NCI-H1930 (cell line): ENCODE data around the gene GSTM2.
"Not testable (repeated sequence)": the region's sequence is repeated elsewhere in the genome, so short reads cannot be mapped to it uniquely, and the experiment has no call there.

Source experiments
- DNase-seq, 2 experiments: peaks; one replicate each; lab custom pipeline; 2025; lab: John Stamatoyannopoulos, UW

GSTM2 gene

GRCh38 chr1:109677459-109677858, 9.6 kb downstream of the GSTM2 start:
- DNase-seq = no peak

DNA sequence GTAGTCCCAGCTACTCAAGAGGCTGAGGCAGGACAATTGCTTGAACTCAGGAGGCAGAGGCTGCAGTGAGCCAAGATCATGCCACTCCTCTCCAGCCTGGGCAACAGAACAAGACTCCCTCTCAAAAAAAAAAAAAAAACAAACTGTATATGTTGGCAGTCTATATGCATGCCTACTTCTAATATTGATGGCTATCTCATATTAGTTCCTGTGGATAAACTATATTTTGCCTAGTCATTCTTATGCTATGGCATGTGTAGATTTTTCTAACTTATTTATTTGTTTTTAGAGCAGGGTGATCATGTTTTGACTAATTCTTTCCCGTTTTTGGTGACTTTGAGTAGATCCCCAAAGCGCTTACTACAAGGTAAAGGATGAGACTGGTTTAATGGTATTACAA, 10.8 kb downstream of the GSTM2 start:
- DNase-seq = not testable (repeated sequence)

DNA sequence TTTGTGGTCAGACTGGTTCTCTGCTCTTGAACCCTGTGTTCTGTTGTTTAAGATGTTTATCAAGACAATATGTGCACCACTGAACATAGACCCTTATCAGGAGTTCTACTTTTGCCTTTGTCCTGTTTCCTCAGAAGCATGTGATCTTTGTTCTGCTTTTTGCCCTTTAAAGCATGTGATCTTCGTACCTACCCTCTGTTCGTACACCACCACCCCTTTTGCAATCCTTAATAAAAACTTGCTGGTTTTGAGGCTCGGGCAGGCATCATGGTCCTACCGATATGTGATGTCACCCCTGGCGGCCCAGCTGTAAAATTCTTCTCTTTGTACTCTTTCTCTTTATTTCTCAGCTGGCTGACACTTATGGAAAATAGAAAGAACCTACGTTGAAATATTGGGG, 16.9 kb downstream of the GSTM2 start:
- DNase-seq = not testable (repeated sequence)

DNA sequence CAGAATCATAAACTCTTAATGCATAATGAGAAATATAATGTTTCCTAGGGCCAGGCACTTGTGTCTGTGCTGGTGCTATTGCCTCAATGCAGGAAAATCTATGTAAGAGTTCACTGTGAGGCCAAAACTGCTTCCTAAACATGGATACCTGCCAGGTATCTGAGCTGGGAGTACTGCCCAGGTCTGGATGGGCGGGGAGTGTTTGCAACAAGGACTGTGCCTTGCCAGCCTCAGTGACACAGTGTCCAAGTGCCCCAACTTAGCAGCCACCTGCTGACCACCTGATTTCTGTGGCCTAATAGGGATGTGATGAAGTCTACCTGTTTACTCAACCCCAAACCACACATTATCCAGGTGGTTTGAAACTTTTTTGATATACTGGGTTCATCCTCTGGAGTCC, 17.5 kb downstream of the GSTM2 start:
- not testable (repeated sequence) for DNase-seq

- not testable (repeated sequence) for DNase-seq
Observed at GRCh38 chr1:109685890-109686289, 18.0 kb downstream of the GSTM2 start.

GRCh38 chr1:109687109-109687508, 19.3 kb downstream of the GSTM2 start:
- DNase-seq = not testable (repeated sequence)

DNA sequence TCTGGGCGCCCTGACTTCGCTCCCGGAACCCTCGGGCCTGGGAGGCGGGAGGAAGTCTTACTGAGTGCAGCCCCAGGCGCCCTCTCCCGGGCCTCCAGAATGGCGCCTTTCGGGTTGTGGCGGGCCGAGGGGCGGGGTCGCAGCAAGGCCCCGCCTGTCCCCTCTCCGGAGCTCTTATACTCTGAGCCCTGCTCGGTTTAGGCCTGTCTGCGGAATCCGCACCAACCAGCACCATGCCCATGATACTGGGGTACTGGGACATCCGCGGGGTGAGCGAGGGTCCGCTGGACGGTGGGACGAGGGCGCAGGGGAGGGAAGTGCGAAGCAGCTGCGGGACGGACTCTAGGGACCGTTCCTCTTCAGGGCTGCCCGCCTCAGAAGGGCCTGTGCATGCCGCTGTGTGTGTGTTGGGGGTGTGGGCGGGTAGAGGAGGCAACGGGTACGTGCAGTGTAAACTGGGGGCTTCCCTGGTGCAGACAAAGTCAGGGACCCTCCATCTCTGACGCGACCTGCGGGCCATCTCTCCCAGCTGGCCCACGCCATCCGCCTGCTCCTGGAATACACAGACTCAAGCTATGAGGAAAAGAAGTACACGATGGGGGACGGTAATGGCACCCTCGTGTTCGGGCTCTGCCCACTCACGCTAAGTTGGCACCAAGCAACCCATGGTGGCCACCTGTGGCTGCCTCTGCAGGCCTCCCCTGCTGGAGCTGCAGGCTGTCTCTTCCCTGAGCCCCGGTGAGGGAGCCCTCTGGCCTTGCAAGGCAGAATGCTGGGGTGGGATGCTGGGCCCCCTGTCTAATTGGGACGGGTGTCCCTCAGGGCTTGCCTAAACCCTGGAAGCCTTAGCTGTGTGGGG, 20.0 kb downstream of the GSTM2 start, which contains the start of gene GSTM1:
TSS of gene GSTM1 (plus strand) at position 177 of the 859 bp plus-strand sequence. CDS start at position 234, 57 bp downstream.
- no peak for DNase-seq

DNA sequence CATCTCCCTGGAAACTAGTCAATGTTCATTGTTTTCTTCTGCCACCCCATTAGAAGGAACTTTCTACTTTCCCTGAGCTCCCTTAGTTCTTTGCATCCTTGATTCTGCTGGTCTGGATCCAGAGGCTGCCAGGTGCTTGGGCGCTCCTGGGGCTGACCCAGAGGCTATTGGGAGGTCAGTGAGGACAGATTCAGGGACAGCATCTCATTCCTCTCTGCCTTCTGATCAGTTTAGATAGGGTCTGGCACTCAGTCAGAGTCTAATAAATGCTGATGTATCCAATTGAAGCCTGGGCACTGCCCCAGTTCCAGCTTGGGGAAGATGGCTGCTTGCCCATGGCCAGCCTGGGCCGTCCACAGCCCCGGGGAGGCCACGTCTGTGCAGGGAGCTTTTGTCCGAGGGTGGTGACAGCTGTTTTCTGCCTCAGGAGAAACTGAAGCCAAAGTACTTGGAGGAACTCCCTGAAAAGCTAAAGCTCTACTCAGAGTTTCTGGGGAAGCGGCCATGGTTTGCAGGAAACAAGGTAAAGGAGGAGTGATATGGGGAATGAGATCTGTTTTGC, 22.1 kb downstream of the GSTM2 start:
- no peak for DNase-seq

DNA sequence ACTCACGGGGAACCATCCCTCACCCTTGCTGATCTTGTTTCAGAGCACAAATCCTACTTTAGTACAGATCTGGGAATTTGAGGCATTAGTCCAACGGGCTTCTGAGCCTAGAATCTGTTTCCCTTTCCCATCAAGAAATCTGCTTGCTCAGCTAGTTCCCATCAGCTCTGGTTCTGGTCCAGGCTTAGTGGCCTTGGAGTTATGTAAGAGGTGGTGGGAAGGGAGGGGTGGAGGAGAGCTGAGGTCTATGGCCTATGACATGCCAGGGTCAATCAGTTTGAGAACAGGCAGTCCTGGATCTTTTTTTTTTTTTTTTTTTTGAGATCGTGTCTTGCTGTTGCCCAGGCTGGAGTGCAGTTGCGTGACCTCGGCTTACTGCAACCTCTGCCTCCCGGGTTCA, 23.9 kb downstream of the GSTM2 start:
- DNase-seq = no peak

DNA sequence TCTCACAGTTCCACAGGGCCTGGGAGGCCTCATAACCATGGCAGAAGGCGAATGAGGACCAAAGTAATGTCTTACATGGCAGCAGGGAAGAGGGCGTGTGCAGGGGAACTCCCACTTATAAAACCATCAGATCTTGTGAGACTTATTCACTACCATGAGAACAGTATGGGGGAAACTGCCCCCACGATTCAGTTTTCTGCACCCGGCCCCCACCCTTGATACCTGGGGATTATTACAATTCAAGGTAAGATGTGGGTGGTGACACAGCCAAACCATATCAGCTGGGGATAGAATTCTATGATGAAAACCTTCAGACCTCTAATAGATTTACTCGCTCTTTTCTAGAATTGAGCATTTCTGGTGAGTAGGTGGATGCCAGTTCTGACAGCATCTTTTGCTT, 26.5 kb downstream of the GSTM2 start:
- not testable (repeated sequence) for DNase-seq

- DNase-seq = not testable (repeated sequence)
Observed at GRCh38 chr1:109695138-109695537, 27.3 kb downstream of the GSTM2 start.

DNA sequence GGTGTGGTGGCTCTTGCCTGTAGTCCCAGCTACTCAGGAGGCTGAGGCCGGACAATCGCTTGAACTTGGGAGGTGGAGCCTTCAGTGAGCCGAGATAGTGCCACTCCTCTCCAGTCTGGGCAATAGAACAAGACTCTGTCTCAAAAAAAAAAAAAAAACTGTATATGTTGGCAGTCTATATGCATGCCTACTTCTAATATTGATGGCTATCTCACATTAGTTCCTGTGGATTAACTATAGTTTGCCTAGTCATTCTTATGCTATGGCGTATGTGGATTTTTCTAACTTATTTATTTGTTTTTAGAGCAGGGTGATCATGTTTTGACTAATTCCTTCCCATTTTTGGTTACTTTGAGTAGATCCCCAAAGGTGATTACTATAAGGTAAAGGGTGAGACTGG, 29.2 kb downstream of the GSTM2 start:
- no peak for DNase-seq

- DNase-seq = not testable (repeated sequence)
Observed at GRCh38 chr1:109697861-109698260, 30.0 kb downstream of the GSTM2 start.

GRCh38 chr1:109702940-109703339, 35.1 kb downstream of the GSTM2 start:
- not testable (repeated sequence) for DNase-seq

DNA sequence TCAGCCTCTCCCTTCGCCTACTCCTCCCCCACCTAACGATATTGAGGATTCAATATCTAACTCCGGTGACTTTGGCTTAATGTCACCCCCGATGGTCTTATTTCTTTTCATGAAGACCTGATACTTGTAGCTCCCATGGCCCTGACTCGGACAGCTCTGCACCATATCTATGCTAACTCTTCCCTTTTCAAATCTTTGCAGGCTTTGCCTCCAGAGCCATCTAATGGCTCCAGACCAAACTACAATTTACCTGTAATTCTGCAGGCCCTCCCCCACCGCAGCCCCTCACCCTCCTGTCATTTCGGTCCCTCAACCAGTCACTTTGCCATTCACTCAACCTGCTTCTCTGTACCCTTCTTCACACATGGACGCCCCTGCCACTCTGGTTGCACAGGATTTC, 36.3 kb downstream of the GSTM2 start:
- no peak for DNase-seq

DNA sequence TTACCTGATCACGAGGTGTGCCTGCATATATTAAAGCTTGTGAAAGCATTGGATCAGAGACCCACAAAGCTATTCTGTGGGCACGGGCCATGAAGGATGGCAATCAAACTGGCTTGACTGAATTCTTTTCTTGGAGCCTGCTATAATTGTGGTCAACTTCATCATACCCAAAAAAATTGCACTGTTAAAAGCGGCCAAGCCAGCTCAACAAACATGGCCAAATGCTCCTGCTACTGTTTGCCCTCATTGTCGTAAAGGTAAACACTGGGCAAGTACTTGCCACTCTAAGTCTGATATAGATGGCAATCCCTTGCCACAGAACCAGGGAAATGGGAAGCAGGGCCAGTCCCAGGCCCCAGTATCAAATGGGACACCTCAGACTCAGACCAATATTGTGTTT, 37.6 kb downstream of the GSTM2 start:
- DNase-seq = no peak

- DNase-seq = not testable (repeated sequence)
Observed at GRCh38 chr1:109708949-109709348, 41.1 kb downstream of the GSTM2 start.

- not testable (repeated sequence) for DNase-seq
Observed at GRCh38 chr1:109709822-109710221, 42.0 kb downstream of the GSTM2 start.

GRCh38 chr1:109711593-109712320, 43.9 kb downstream of the GSTM2 start, which contains the start of gene GSTM5:
GSTM5 (plus strand) TSS chr1:109712251; CDS start chr1:109712313, 62 bp downstream.
- not testable (repeated sequence) for DNase-seq

DNA sequence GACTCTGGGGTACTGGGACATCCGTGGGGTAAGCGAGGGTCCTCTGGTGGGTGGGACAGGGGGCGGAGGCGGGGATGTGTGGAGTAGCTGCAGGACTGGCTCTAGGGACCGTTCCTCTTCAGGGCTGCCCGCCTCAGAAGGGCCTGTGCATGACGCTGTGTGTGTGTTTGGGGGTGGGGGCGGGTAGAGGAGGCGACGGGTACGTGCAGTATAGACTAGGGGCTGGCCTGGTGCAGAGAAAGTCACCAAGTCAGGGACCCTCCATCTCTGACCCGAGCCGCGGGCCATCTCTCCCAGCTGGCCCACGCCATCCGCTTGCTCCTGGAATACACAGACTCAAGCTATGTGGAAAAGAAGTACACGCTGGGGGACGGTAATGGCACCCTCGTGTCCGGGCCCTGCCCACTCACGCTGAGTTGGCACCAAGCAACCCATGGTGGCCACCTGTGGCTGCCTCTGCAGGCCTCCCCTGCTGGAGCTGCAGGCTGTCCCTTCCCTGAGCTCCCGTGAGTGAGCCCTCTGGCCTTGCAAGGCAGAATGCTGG, 44.5 kb downstream of the GSTM2 start:
- DNase-seq = no peak

GRCh38 chr1:109713636-109714035, 45.8 kb downstream of the GSTM2 start:
- no peak for DNase-seq

DNA sequence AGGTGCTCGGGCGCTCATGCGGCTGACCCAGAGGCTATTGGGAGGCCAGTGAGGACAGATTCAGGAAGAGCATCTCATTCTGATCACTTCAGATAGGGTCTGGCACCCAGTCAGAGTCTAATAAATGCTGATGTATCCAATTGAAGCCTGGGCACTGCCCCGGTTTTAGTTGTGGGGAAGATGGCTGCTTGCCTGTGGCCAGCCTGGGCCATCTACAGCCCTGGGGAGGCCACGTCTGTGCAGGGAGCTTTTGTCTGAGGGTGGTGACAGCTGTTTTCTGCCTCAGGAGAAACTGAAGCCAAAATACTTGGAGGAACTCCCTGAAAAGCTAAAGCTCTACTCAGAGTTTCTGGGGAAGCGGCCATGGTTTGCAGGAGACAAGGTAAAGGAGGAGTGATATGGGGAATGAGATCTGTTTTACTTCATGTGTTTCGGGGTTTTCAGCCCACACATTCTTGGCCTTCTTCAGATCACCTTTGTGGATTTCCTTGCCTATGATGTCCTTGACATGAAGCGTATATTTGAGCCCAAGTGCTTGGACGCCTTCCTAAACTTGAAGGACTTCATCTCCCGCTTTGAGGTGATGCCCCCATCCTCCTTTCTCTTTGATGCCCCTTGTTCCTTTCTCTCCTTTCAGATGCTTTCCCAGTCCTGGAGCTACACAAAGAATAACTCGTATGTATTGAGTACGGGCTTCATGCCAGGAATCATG, 47.0 kb downstream of the GSTM2 start:
- DNase-seq = no peak
